ENCODE results near the gene CSNK1G2.

DNA sequence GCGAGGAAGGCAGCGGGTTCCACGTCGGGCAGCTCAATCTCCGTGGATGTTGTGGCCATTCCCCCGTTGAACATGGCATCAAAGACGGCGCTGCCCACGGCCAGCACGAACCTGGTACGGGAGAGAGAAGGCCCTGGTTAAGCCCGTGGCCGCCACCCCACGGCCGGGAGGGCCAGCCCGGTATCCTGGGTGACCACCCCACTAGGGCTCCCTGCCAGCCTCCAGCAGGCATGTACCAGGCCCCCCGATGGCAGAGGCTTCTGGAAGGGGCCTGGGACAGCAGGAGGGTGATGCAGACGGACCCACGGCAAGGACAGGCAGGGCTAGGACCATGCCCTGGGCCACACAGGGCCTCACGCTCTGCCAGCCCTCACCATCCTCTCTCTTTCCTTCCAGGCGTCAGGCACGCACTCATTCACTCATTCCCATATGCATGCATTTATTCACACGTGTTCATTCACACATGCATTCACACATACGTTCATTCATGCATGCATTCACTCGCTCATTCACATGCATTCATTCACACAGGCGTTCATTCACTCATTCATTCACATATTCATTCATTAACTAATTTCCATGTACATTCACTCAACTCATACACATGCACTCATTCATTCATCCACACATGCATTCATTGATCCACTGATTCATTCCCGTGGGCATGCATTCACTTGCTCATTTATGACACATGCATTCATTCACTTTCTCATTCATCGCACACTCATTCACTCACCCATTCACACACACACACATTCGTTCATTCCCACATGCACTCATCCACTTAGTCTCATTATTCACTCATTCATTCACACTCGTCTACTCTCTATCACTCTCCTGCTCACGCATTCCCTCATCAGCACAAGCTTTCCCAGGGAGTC lies 56.6 kb downstream of the CSNK1G2 start:
- TF ChIP-seq, protein P1, sequence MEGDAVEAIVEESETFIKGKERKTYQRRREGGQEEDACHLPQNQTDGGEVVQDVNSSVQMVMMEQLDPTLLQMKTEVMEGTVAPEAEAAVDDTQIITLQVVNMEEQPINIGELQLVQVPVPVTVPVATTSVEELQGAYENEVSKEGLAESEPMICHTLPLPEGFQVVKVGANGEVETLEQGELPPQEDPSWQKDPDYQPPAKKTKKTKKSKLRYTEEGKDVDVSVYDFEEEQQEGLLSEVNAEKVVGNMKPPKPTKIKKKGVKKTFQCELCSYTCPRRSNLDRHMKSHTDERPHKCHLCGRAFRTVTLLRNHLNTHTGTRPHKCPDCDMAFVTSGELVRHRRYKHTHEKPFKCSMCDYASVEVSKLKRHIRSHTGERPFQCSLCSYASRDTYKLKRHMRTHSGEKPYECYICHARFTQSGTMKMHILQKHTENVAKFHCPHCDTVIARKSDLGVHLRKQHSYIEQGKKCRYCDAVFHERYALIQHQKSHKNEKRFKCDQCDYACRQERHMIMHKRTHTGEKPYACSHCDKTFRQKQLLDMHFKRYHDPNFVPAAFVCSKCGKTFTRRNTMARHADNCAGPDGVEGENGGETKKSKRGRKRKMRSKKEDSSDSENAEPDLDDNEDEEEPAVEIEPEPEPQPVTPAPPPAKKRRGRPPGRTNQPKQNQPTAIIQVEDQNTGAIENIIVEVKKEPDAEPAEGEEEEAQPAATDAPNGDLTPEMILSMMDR (IDR thresholded peaks at IDR 0.05), result no peak
- TF ChIP-seq POLR2AphosphoS5 (IDR thresholded peaks at IDR 0.05) (no peak), EP300 (IDR thresholded peaks at IDR 0.05) (no peak)
